OCI-LY1 (cell line): Measurements from ENCODE around the gene TMF1.

Experiments used
- H2AFZ ChIP-seq: fragments of 200-600 bp; sonication (generic), shearing (Covaris generic); 2 replicates; pipeline ENCODE4 v1.6.0; 2014; ENCODE audit warnings: antibody characterized with exemption, mild to moderate bottlenecking, low read length
- H3F3A ChIP-seq: fragments of 200-600 bp; sonication (generic), shearing (Covaris generic); 2 replicates; pipeline ENCODE4 v1.6.0; 2014; ENCODE audit warnings: mild to moderate bottlenecking, antibody characterized with exemption, low read length, moderate library complexity; ENCODE audit not compliant: insufficient read depth
- H3K27ac ChIP-seq: fragments of 200-600 bp; sonication (generic); 2 replicates; pipeline ENCODE4 v1.5.1; 2014; ENCODE audit warnings: low read length, mixed run types, mild to moderate bottlenecking, low read depth; ENCODE audit not compliant: poor library complexity, severe bottlenecking
- H3K27me3 ChIP-seq: fragments of 200-600 bp; sonication (generic); 2 replicates; pipeline ENCODE4 v1.6.0; 2014; ENCODE audit warnings: antibody characterized with exemption, mild to moderate bottlenecking, low read length, moderate library complexity; ENCODE audit not compliant: insufficient read depth
- H3K36me3 ChIP-seq: fragments of 200-600 bp; sonication (generic); 2 replicates; pipeline ENCODE4 v1.6.1; 2014; ENCODE audit warnings: mild to moderate bottlenecking, antibody characterized with exemption, low read length, moderate library complexity, mixed read lengths; ENCODE audit not compliant: insufficient read depth
- H3K4me1 ChIP-seq: fragments of 200-600 bp; sonication (generic); 2 replicates; pipeline ENCODE4 v1.5.1; 2014; ENCODE audit warnings: mild to moderate bottlenecking, low read length, moderate library complexity; ENCODE audit not compliant: insufficient read depth, severe bottlenecking
- H3K4me2 ChIP-seq: fragments of 200-600 bp; sonication (generic), shearing (Covaris generic); 2 replicates; pipeline ENCODE4 v1.6.1; 2014; ENCODE audit warnings: low read length
- H3K4me3 ChIP-seq: fragments of 200-600 bp; sonication (generic); 2 replicates; pipeline ENCODE4 v1.5.1; 2014; ENCODE audit warnings: low read length, low read depth, mild to moderate bottlenecking, mixed read lengths; ENCODE audit not compliant: poor library complexity, severe bottlenecking
- H3K79me2 ChIP-seq: fragments of 200-600 bp; shearing (Covaris generic); 2 replicates; pipeline ENCODE4 v1.6.1; 2016; ENCODE audit warnings: mixed run types, low read length, mixed read lengths; ENCODE audit not compliant: insufficient read depth
- H3K9ac ChIP-seq: fragments of 200-600 bp; sonication (generic), shearing (Covaris generic); 2 replicates; pipeline ENCODE4 v1.6.1; 2014; ENCODE audit warnings: mild to moderate bottlenecking, low read length, mixed read lengths
- H3K9me2 ChIP-seq: fragments of 200-600 bp; sonication (generic), shearing (Covaris generic); 2 replicates; pipeline ENCODE4 v1.6.1; 2014; ENCODE audit warnings: low read depth, mild to moderate bottlenecking, low read length, mixed read lengths
- H3K9me3 ChIP-seq: fragments of 200-600 bp; shearing (Covaris generic); 2 replicates; pipeline ENCODE4 v1.6.1; 2014; ENCODE audit warnings: low read length, mixed read lengths
- H4K20me1 ChIP-seq: fragments of 200-600 bp; sonication (generic), shearing (Covaris generic); 2 replicates; pipeline ENCODE4 v1.6.0; 2016; ENCODE audit warnings: mild to moderate bottlenecking, low read length; ENCODE audit not compliant: insufficient read depth
- CTCF ChIP-seq: fragments of 200-600 bp; sonication (generic), shearing (Covaris generic); IDR thresholded peaks from 2 replicates; pipeline ENCODE4 v1.5.1; 2017; ENCODE audit warnings: mild to moderate bottlenecking, antibody characterized with exemption, low read length, moderate library complexity, mixed read lengths
- EZH2 ChIP-seq: fragments of 200-600 bp; sonication (generic), shearing (Covaris generic); IDR thresholded peaks from 2 replicates; pipeline ENCODE4 v1.8.0; 2017; ENCODE audit warnings: borderline replicate concordance, mixed run types, mild to moderate bottlenecking, antibody characterized with exemption, low read length, moderate library complexity, mixed read lengths

TMF1 gene

GRCh38 chr3:69065318-69065964 is 13.3 kb upstream of the TMF1 start:
- Histone ChIP-seq H3K79me2 (0 out of 2 replicates have a peak, but pooled peaks cover 4% of the 10 kb centered on the region), H3F3A (no peaks in the 10 kb centered on the region; the same call in 1 of the 2 replicates), H3K27ac (no peak overlapping the region), H3K27me3 (no peaks in the 10 kb centered on the region), H3K9me3 (no peaks in the 10 kb centered on the region), H3K9ac (no peak overlapping the region), H3K4me2 (no peak overlapping the region), H4K20me1 (no peaks in the 10 kb centered on the region), H3K9me2 (no peaks in the 10 kb centered on the region; the same call in 1 of the 2 replicates), H3K4me3 (no peak overlapping the region), H3K36me3 (peaks cover 68% of the 10 kb centered on the region), H2AFZ (no peak overlapping the region), H3K4me1 (peaks cover 14% of the 10 kb centered on the region)
- TF ChIP-seq EZH2 (no peak), CTCF (no peak)

GRCh38 chr3:69063636-69064035 is 11.5 kb upstream of the TMF1 start:
- no peaks in the 10 kb centered on the region for H3F3A ChIP-seq

GRCh38 chr3:69059688-69060087 is 7.6 kb upstream of the TMF1 start:
- Histone ChIP-seq H3K4me1 (peaks cover 16% of the 10 kb centered on the region), H3K27me3 (no peaks in the 10 kb centered on the region), H3K9me3 (no peaks in the 10 kb centered on the region), H3K36me3 (peaks cover 97% of the 10 kb centered on the region), H3F3A (no peaks in the 10 kb centered on the region), H3K9ac (no peak overlapping the region), H3K4me3 (no peak overlapping the region), H2AFZ (no peak overlapping the region), H3K4me2 (no peak overlapping the region), H3K27ac (no peak overlapping the region), H4K20me1 (no peaks in the 10 kb centered on the region), H3K79me2 (no peaks in the 10 kb centered on the region), H3K9me2 (no peaks in the 10 kb centered on the region; the same call in 1 of the 2 replicates)
- no peak for TF ChIP-seq CTCF
- TF ChIP-seq EZH2: no peak

More at GRCh38 chr3:69063636-69064035, 11.5 kb upstream of the TMF1 start:
- H4K20me1 ChIP-seq: no peaks in the 10 kb centered on the region
- H3K27ac ChIP-seq: no peak overlapping the region
- no peak overlapping the region for H2AFZ ChIP-seq
- no peak for TF ChIP-seq EZH2
- TF ChIP-seq CTCF: no peak
- H3K9me3 ChIP-seq: no peaks in the 10 kb centered on the region
- no peaks in the 10 kb centered on the region; the same call in 1 of the 2 replicates for H3K9me2 ChIP-seq
- H3K79me2 ChIP-seq: 0 out of 2 replicates have a peak, but pooled peaks cover 4% of the 10 kb centered on the region
- H3K27me3 ChIP-seq: no peaks in the 10 kb centered on the region
- H3K9ac ChIP-seq: no peak overlapping the region
- peaks cover 15% of the 10 kb centered on the region for H3K4me1 ChIP-seq
- no peak overlapping the region for H3K4me2 ChIP-seq
- H3K4me3 ChIP-seq: no peak overlapping the region
- peaks cover 74% of the 10 kb centered on the region for H3K36me3 ChIP-seq
